ENCODE measurements around the gene SCTR. TPM values are rescaled to one million over a fixed set of nuclear protein-coding genes. Genes with fewer than 3 reads are reported as not detected.
A peak's percentile ranks its signal among the peaks of the same experiment; 100 is the strongest.

SCTR gene
- total and polyA plus RNA-seq, 2 of the 13 experiments (the other 11 are each of a cell fraction or from before 2014, with no cell fraction given) = not detected

GRCh38 chr2:119431155-119431975, 92.9 kb downstream of the SCTR start, which contains the start of gene TMEM37 (continued):
- TF ChIP-seq MXD3 (CRISPR knock-in tag; IDR thresholded peaks at IDR 0.05) (0 out of 2 replicates have a peak, but pooled peaks have one; percentile 48), TBL1XR1 (IDR thresholded peaks at IDR 0.05; ENCODE audit: borderline replicate concordance, low read length, partially characterized antibody) (no peak), DR1 (CRISPR knock-in tag; IDR thresholded peaks at IDR 0.05) (0 out of 2 replicates have a peak, but pooled peaks have one; percentile 21), IKZF1 (IDR thresholded peaks at IDR 0.05) (no peak), FOXA1 (IDR thresholded peaks at IDR 0.05) (no peak), FOXA1 (CRISPR knock-in tag; IDR thresholded peaks at IDR 0.05) (peak; percentile 34; the same call in 1 of the 2 replicates), PHF5A (CRISPR knock-in tag; IDR thresholded peaks at IDR 0.05; ENCODE audit: low read depth, unreplicated experiment) (peak; percentile 70), ZNF503 (CRISPR knock-in tag; IDR thresholded peaks at IDR 0.05) (peak; percentile 59; the same call in 1 of the 2 replicates), PRDM15 (CRISPR knock-in tag; IDR thresholded peaks at IDR 0.05) (peak; percentile 77), ELK4 (CRISPR knock-in tag; IDR thresholded peaks at IDR 0.05; ENCODE audit: borderline replicate concordance) (no peak), TERF1 (CRISPR knock-in tag; IDR thresholded peaks at IDR 0.05) (no peak), ZNF142 (CRISPR knock-in tag; IDR thresholded peaks at IDR 0.05) (peak; percentile 70; the same call in 1 of the 2 replicates)
